Neural progenitor cell (in vitro differentiated cells): ENCODE data around the gene MRPL38. TPM values are rescaled to one million over a fixed set of nuclear protein-coding genes. Genes with fewer than 3 reads are reported as not detected.

ENCODE experiments used
- DNase-seq: peaks from one replicate; pipeline ENCODE4 v3.0.0-alpha.2; 2016; ENCODE audit warnings: low spot score
- H2AFZ ChIP-seq: fragments of 200-600 bp; sonication (generic); replicated peaks from 2 replicates; pipeline ENCODE4 v1.6.1; 2016; ENCODE audit warnings: antibody characterized with exemption
- H3F3A ChIP-seq: fragments of 200-600 bp; sonication (generic); 2 replicates; pipeline ENCODE4 v1.6.1; 2016; ENCODE audit warnings: antibody characterized with exemption, low read depth
- H3K27ac ChIP-seq: fragments of 200-600 bp; sonication (generic); 2 replicates; pipeline ENCODE4 v1.5.1; 2016; ENCODE audit warnings: mild to moderate bottlenecking
- H3K27me3 ChIP-seq: fragments of 200-600 bp; sonication (generic); 2 replicates; pipeline ENCODE4 v1.6.1; 2016; ENCODE audit warnings: mild to moderate bottlenecking, moderate library complexity
- H3K36me3 ChIP-seq: fragments of 200-600 bp; sonication (generic); 2 replicates; pipeline ENCODE4 v1.5.1; 2016
- H3K4me1 ChIP-seq: fragments of 200-600 bp; sonication (generic); 2 replicates; pipeline ENCODE4 v1.6.1; 2016; ENCODE audit warnings: mixed run types
- H3K4me2 ChIP-seq: fragments of 200-600 bp; sonication (generic); 2 replicates; pipeline ENCODE4 v1.6.1; 2016
- H3K4me3 ChIP-seq: fragments of 200-600 bp; sonication (generic); 2 replicates; pipeline ENCODE4 v1.5.1; 2016
- H3K79me2 ChIP-seq: fragments of 200-600 bp; sonication (generic); 2 replicates; pipeline ENCODE4 v1.6.1; 2016; ENCODE audit warnings: low read depth
- H3K9ac ChIP-seq: fragments of 200-600 bp; sonication (generic); 2 replicates; pipeline ENCODE4 v1.6.1; 2016
- H3K9me3 ChIP-seq: fragments of 200-600 bp; sonication (generic); 2 replicates; pipeline ENCODE4 v1.5.1; 2016; ENCODE audit warnings: low read depth
- H4K20me1 ChIP-seq: fragments of 200-600 bp; sonication (generic); 2 replicates; pipeline ENCODE4 v1.6.1; 2016; ENCODE audit warnings: low read depth
- H3K27ac Mint-ChIP-seq: 3 replicates; pipeline ENCODE4 v1.8.0; 2021; ENCODE audit warnings: mixed read lengths
- H3K27me3 Mint-ChIP-seq: 2 replicates; pipeline ENCODE4 v1.8.0; 2022; ENCODE audit warnings: low read depth, mild to moderate bottlenecking, inconsistent platforms, moderate library complexity, mixed read lengths; ENCODE audit not compliant: insufficient read depth
- H3K36me3 Mint-ChIP-seq: 3 replicates; pipeline ENCODE4 v1.8.0; 2021; ENCODE audit warnings: mixed read lengths
- H3K4me1 Mint-ChIP-seq: 3 replicates; pipeline ENCODE4 v1.8.0; 2021; ENCODE audit warnings: mixed read lengths
- H3K4me3 Mint-ChIP-seq: 3 replicates; pipeline ENCODE4 v1.8.0; 2021; ENCODE audit warnings: mild to moderate bottlenecking, moderate library complexity, mixed read lengths
- H3K9me3 Mint-ChIP-seq: 3 replicates; pipeline ENCODE4 v1.8.0; 2020; ENCODE audit warnings: mixed read lengths
- EZH2 ChIP-seq: fragments of 200-600 bp; sonication (generic); IDR thresholded peaks from 2 replicates; pipeline ENCODE4 v1.6.1; 2017; ENCODE audit warnings: antibody characterized with exemption, mild to moderate bottlenecking, moderate library complexity
- EZH2phosphoT487 ChIP-seq: fragments of 200-600 bp; sonication (generic); IDR thresholded peaks from 2 replicates; pipeline ENCODE4 v1.6.1; 2017; ENCODE audit warnings: antibody characterized with exemption
- total RNA-seq: library from RNA; depleted of rRNA; stranded (reverse); fragments of >200 nt; gene quantifications from 2 replicates; pipeline ENCODE4 v1.2.3, GENCODE V29; 2015; ENCODE audit warnings: low replicate concordance
- TF ChIP-seq, protein P1 (sequence below): fragments of 200-600 bp; sonication (generic); IDR thresholded peaks from 2 replicates; pipeline ENCODE4 v1.5.1; 2017; ENCODE audit warnings: antibody characterized with exemption, mild to moderate bottlenecking

MRPL38 gene
- total RNA-seq, 1 donor from 2014 or later = 26.8 TPM

DNA sequence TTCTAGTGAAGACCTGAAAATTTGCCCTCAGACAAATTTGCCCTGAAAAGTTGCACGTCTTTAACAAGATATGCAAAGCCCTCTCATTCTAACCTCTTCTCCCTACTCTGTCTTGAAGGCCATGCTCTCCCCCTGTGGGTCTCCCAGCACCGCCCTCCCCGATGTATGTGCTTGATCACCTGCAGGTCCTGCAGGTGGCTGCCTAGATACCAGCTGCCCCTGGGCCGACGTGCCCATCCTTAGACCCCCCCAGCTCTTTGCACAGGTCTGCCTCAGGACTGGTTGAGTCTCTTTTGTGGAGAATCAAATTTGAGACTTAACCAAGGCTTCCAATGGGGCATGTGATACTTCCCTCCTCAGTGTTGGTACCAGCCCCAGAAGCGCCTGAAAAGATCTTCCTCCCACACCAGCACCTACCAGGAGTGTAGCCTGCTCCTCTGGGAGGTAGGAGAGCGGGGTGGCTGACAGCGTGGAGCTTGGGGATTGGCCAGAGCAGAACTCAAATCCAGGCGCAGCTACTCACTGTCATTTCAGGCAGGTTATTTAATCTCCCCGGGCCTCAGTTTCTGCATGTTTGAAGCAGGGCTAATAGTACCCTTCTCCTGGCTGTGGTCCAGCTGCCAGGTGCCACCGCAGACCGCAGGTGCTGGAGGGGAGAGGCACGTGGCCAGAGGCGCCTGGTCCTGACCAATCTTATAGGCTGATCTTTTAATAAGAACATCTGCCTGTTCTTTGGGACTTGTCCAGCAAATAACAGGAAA, 4.5 kb upstream of the MRPL38 start:
- H3K36me3 Mint-ChIP-seq = peaks cover 2% of the 10 kb centered on the region
- Histone ChIP-seq H3K4me2 (no peak overlapping the region), H3K9me3 (no peaks in the 10 kb centered on the region), H3K4me3 (no peak overlapping the region), H3K27ac (no peak overlapping the region), H3K27me3 (no peaks in the 10 kb centered on the region), H3K79me2 (peaks cover 3% of the 10 kb centered on the region), H3K4me1 (no peaks in the 10 kb centered on the region), H4K20me1 (no peaks in the 10 kb centered on the region), H3K36me3 (no peaks in the 10 kb centered on the region), H3K9ac (no peak overlapping the region), H2AFZ (no peak overlapping the region), H3F3A (peaks cover 26% of the 10 kb centered on the region)
- DNase-seq = no peak
- peaks cover 4% of the 10 kb centered on the region for H3K27me3 Mint-ChIP-seq
- TF ChIP-seq EZH2 = no peak
- no peak for TF ChIP-seq EZH2phosphoT487
- TF ChIP-seq, protein P1, sequence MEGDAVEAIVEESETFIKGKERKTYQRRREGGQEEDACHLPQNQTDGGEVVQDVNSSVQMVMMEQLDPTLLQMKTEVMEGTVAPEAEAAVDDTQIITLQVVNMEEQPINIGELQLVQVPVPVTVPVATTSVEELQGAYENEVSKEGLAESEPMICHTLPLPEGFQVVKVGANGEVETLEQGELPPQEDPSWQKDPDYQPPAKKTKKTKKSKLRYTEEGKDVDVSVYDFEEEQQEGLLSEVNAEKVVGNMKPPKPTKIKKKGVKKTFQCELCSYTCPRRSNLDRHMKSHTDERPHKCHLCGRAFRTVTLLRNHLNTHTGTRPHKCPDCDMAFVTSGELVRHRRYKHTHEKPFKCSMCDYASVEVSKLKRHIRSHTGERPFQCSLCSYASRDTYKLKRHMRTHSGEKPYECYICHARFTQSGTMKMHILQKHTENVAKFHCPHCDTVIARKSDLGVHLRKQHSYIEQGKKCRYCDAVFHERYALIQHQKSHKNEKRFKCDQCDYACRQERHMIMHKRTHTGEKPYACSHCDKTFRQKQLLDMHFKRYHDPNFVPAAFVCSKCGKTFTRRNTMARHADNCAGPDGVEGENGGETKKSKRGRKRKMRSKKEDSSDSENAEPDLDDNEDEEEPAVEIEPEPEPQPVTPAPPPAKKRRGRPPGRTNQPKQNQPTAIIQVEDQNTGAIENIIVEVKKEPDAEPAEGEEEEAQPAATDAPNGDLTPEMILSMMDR = no peak
- H3K9me3 Mint-ChIP-seq = no peaks in the 10 kb centered on the region
- no peak overlapping the region for H3K27ac Mint-ChIP-seq
- no peaks in the 10 kb centered on the region for H3K4me1 Mint-ChIP-seq
- peak overlapping the region; percentile 74 for H3K4me3 Mint-ChIP-seq

DNA sequence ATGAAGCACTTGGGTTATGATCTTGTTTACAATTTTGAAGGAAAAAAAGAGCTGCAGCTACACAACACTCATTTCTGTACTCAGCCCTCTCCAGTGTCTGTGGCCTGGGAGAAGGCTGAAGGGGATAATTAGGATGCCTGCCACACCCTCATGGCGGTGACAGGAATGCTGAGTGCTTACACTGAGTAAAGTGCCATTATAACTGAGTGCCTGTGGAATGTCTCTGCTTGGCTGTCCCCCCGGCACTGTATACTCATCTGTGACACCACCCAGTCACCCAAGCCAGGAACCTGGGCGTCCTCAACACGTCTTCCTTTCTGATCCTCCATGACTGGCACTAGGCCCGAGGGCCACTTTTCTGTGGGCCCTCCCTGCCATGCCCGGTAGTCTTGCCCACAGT, 3.5 kb upstream of the MRPL38 start:
- Mint-ChIP-seq H3K27me3 (peaks cover 3% of the 10 kb centered on the region), H3K4me1 (peaks cover 3% of the 10 kb centered on the region), H3K9me3 (no peaks in the 10 kb centered on the region), H3K27ac (no peak overlapping the region), H3K36me3 (peaks cover 2% of the 10 kb centered on the region), H3K4me3 (peak overlapping the region; percentile 62)
- H2AFZ ChIP-seq = no peak overlapping the region
- H3K36me3 ChIP-seq = no peaks in the 10 kb centered on the region
- H3K79me2 ChIP-seq = peaks cover 13% of the 10 kb centered on the region
- peaks cover 8% of the 10 kb centered on the region for H3K4me1 ChIP-seq
- DNase-seq = no peak
- no peak overlapping the region for H3K27ac ChIP-seq
- no peaks in the 10 kb centered on the region for H3K27me3 ChIP-seq
- no peaks in the 10 kb centered on the region for H3K9me3 ChIP-seq
- H3F3A ChIP-seq = peaks cover 30% of the 10 kb centered on the region
- H3K9ac ChIP-seq = no peak overlapping the region
- TF ChIP-seq, protein P1 = no peak
- no peak for TF ChIP-seq EZH2phosphoT487
- H3K4me3 ChIP-seq = no peak overlapping the region
- no peaks in the 10 kb centered on the region for H4K20me1 ChIP-seq
- H3K4me2 ChIP-seq = no peak overlapping the region

DNA sequence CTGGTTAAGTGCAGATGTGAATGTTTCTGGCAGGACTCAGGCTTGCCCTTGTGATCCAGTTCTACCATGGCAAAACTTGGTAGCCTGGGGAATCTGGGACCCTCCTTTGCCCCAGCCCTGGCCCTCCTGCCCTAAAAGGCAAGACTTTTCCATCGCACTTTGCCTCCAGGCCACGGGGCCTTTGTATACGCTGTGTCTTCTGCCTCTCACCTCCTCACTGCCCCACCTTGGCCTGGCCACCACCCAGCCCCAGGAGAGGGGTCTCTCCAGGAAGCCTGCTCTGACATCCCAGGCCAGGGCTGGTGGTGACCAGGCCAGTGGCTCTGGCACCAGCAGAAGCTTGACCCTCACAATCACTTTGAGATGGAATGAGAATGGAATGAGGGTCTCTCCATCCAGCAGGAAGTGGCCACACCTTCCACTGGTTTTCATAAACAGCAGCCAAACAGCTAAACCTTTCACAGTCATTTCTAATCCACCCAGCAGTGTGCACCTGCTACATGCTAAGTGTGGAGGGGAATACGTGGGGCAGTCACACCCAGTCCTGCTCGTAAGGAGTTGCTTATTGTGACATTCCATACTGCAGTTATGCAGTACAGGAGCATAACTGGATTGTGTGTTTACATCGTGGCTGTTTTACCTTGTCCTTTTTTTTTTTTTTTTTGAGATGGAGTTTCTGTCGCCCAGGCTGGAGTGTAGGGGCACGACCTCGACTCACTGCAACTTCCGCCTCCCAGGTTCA, 1.6 kb upstream of the MRPL38 start:
- peaks cover 30% of the 10 kb centered on the region for H3F3A ChIP-seq
- peaks cover 3% of the 10 kb centered on the region for H3K4me1 Mint-ChIP-seq
- no peak overlapping the region for H2AFZ ChIP-seq
- H4K20me1 ChIP-seq = no peaks in the 10 kb centered on the region
- H3K4me2 ChIP-seq = no peak overlapping the region
- no peaks in the 10 kb centered on the region for H3K27me3 ChIP-seq
- no peak overlapping the region for H3K9ac ChIP-seq
- H3K36me3 ChIP-seq = no peaks in the 10 kb centered on the region
- DNase-seq = no peak
- H3K79me2 ChIP-seq = peaks cover 18% of the 10 kb centered on the region
- peaks cover 3% of the 10 kb centered on the region for H3K27me3 Mint-ChIP-seq
- TF ChIP-seq, protein P1 = no peak
- TF ChIP-seq EZH2phosphoT487 (no peak), EZH2 (no peak)
- H3K9me3 ChIP-seq = no peaks in the 10 kb centered on the region
- H3K36me3 Mint-ChIP-seq = peaks cover 4% of the 10 kb centered on the region
- peak overlapping the region; percentile 62 for H3K4me3 Mint-ChIP-seq
- peaks cover 9% of the 10 kb centered on the region for H3K4me1 ChIP-seq
- H3K27ac ChIP-seq = no peak overlapping the region
- H3K4me3 ChIP-seq = no peak overlapping the region
- H3K27ac Mint-ChIP-seq = peak overlapping the region; percentile 29
- H3K9me3 Mint-ChIP-seq = no peaks in the 10 kb centered on the region
